Measurements from ENCODE around the gene UCP2. TPM values are rescaled to one million over a fixed set of nuclear protein-coding genes. Genes with fewer than 3 reads are reported as not detected.

Gene UCP2
- total RNA-seq, 1 donor from 2014 or later = 3.7 TPM

Other genes starting within 250 kb of the UCP2 start
- gene RAB6A, start 221.8 kb downstream of the UCP2 start, total RNA-seq = 164 TPM
- gene MRPL48, start 195.0 kb downstream of the UCP2 start, total RNA-seq = 13.0 TPM
- 21.6 TPM for gene COA4, start 106.0 kb downstream of the UCP2 start, total RNA-seq
- gene PAAF1, start 105.8 kb downstream of the UCP2 start, total RNA-seq = 15.2 TPM
- 0.25 TPM for gene DNAJB13, start 31.8 kb downstream of the UCP2 start, total RNA-seq
- 0.98 TPM for gene UCP3, start 26.2 kb upstream of the UCP2 start, total RNA-seq
- gene C2CD3, start 188.2 kb upstream of the UCP2 start, total RNA-seq = 17.9 TPM
- gene PPME1, start 188.4 kb upstream of the UCP2 start, total RNA-seq = 34.7 TPM

Measured in temporal lobe (tissue), 1 donor.